ENCODE measurements around the gene ZNF426.
A peak's percentile ranks its signal among the peaks of the same experiment; 100 is the strongest.

The ZNF426 gene

GRCh38 chr19:9531933-9532332, 6.5 kb downstream of the ZNF426 start:
- in situ Hi-C loops (cut with HindIII; ENCODE audit: low sequenced_read_pairs): no loop called here
- no peak overlapping the region for H3K4me3 ChIP-seq (ENCODE audit: low read depth, low read length)
- DNase-seq (ENCODE audit: low read depth, low spot score): no peak
- TF ChIP-seq CTCF (IDR thresholded peaks at IDR 0.05; ENCODE audit: low read depth, low read length): no peak

DNA sequence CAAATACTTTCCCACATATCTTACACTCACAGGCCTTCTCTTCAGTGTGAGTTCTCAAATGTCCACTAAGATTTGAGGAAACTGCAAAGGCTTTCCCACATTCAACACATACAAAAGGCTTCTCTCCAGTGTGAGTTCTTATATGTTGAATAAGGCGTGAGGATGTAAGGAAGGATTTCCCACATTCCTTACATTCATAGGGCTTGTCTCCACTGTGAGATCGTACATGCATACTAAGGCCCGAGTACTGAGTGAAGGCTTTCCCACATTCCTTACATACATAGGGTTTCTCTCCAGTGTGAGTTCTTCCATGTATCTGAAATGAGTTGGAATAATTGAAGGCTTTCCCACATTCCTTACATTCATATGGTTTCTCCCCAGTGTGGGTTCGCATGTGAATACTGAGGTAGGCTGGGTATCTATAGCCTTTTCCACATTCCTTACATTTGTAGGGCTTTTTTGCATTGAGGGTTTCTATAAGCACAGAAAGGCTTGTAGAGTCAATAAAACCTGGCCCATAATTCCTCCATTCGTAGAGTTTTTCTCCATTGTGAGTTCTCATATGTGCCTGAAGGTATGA, 9.6 kb downstream of the ZNF426 start:
- in situ Hi-C loops (cut with HindIII; ENCODE audit: low sequenced_read_pairs): no loop called here
- no peak for TF ChIP-seq CTCF (IDR thresholded peaks at IDR 0.05; ENCODE audit: low read depth, low read length)
- H3K4me3 ChIP-seq (ENCODE audit: low read depth, low read length): no peak overlapping the region
- DNase-seq (ENCODE audit: low read depth, low spot score): peak; percentile 19

GRCh38 chr19:9523885-9524474, 14.5 kb downstream of the ZNF426 start:
- in situ Hi-C loops (cut with HindIII; ENCODE audit: low sequenced_read_pairs): no loop called here
- peak; percentile 15 for DNase-seq (ENCODE audit: low read depth, low spot score)
- H3K4me3 ChIP-seq (ENCODE audit: low read depth, low read length): no peak overlapping the region
- no peak for TF ChIP-seq CTCF (IDR thresholded peaks at IDR 0.05; ENCODE audit: low read depth, low read length)

GRCh38 chr19:9507285-9507684, 31.2 kb downstream of the ZNF426 start:
- DNase-seq (ENCODE audit: low read depth, low spot score): no peak
- no peak for TF ChIP-seq CTCF (IDR thresholded peaks at IDR 0.05; ENCODE audit: low read depth, low read length)
- no peak overlapping the region for H3K4me3 ChIP-seq (ENCODE audit: low read depth, low read length)
- in situ Hi-C loops (cut with HindIII; ENCODE audit: low sequenced_read_pairs): no loop called here

DNA sequence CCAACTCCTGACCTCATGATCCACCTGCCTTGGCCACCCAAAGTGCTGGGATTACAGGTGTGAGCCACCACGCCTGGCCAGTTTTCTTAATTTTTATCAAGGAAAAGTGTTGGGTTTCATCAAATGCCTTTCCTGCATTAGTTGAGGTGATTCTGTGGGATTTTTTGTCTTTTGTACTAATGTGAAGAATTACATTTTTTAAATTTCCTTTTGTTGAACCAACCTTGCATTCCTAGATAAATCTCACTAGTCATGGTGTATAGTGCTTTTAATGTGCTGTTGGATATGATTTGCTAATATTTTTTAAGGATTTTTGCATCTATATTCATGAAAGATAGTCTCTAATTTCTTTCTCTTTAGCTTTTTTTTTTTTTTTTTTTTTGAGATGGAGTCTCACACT, 37.6 kb downstream of the ZNF426 start:
- in situ Hi-C loops (cut with HindIII; ENCODE audit: low sequenced_read_pairs): no loop called here
- DNase-seq (ENCODE audit: low read depth, low spot score): no peak
- H3K4me3 ChIP-seq (ENCODE audit: low read depth, low read length): no peak overlapping the region
- TF ChIP-seq CTCF (IDR thresholded peaks at IDR 0.05; ENCODE audit: low read depth, low read length): no peak

DNA sequence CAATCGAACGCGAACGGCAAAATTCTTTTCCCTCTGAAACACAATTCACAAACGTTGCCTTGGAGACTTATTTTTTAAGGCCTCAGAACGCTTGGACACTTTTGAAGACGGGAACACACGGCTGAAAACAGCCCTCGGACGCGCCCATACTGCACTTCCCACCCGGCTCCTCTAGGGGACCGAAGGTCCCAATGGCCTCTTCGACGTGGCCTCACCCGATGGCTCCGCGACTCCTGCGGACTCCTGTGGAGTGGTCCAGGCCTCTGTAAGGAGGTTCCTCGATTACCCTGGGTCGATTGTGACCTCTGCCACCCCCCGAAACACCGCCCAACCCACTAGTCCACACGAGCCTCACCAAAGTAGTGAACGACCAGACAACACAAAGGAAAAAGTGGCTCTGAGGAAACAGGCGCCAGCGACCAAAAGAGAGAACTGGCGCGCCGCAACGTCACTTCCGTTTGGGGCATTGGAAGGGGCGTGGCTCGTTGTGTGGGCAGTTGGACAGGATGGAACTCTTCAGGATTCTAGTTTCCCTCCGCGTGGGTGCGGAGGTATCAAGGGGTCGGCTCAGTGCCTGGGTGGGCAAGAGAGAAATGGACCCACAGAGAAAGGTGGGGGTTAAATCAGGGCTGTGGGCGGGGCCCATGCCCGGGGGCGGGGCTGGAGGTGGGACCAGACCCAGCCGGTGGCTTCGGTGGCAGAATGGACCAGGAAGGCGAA, 40.1 kb downstream of the ZNF426 start, which contains the start of gene ZNF560:
Gene ZNF560, minus strand, starts transcription at position 434 of the 720 bp plus-strand sequence. CDS start 23,303 bp downstream, outside the sequence.
- in situ Hi-C loops (cut with HindIII; ENCODE audit: low sequenced_read_pairs): no loop called here
- peak; percentile 19 for TF ChIP-seq CTCF (IDR thresholded peaks at IDR 0.05; ENCODE audit: low read depth, low read length)
- peak within 1 kb of the TSS; percentile 29 for H3K4me3 ChIP-seq (ENCODE audit: low read depth, low read length)
- DNase-seq (ENCODE audit: low read depth, low spot score): peak; percentile 15

All from astrocyte of the spinal cord (primary cell).